Lower leg skin (tissue), 4 donors: Measurements from ENCODE around the gene INTS2. TPM values are rescaled to one million over a fixed set of nuclear protein-coding genes. Genes with fewer than 3 reads are reported as not detected.

Source experiments
- DNase-seq, 2 donors: peaks; one replicate each; pipeline ENCODE4 v3.0.0-alpha.2; 2019; ENCODE audit warnings: low spot score in 2 of 2
- H3K4me3 ChIP-seq: fragments of 200-600 bp; sonication (generic); 2 replicates; pipeline ENCODE4 v1.5.1; 2017; ENCODE audit warnings: mild to moderate bottlenecking, low read depth; ENCODE audit not compliant: poor library complexity, severe bottlenecking
- CTCF ChIP-seq, 3 donors: fragments of 450-650 bp; IDR thresholded peaks; one replicate each; pipeline ENCODE4 v1.5.1; 2016; ENCODE audit warnings: antibody characterized with exemption in 3 of 3, mild to moderate bottlenecking in 3 of 3, moderate library complexity in 2 of 3
- POLR2A ChIP-seq, 2 donors: fragments of 450-650 bp; IDR thresholded peaks; one replicate each; pipeline ENCODE4 v1.6.1; 2016 to 2017; ENCODE audit warnings: antibody characterized with exemption in 2 of 2, mild to moderate bottlenecking in 1 of 2, moderate library complexity in 1 of 2
- WGBS, 2 donors: methylation state at CpG; one replicate each; pipeline ENCODE4 v1.1.5; 2018; 5-methylcytosine and 5-hydroxymethylcytosine counted together
- intact Hi-C: fragments of 100-400 bp; cut with DNase I; formaldehyde crosslinking; loops from one replicate; pipeline ENCODE4 v1.15.0; 2023; ENCODE audit warnings: low total_unique reads
- total RNA-seq, 4 donors: library from RNA; depleted of rRNA; stranded (reverse); fragments of >200 nt; gene quantifications; one replicate each; pipeline ENCODE4 v1.1.0, GENCODE V29; 2016

INTS2 gene
- total RNA-seq, 4 donors from 2014 or later: 6.8 to 11.4 (median 9.2) TPM

DNA sequence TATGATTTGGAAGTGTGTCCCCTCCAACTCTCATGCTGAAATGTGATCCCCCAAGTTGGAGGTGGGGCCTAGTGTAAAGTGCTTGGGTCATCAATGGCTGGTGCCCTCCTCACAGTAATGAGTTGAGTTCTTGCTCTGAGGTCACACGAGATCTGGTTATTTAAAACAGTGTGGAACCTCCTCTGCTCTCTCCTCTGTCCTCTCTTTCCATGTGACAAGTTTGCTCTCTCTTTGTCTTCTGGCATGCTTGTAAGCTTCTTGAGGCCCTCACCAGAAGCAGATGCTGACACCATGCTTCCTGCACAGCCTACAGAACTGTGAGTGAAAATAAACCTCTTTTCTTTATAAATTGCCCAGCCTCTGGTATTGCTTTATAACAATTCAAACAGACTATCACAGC, 84.3 kb downstream of the INTS2 start:
- TF ChIP-seq CTCF (IDR thresholded peaks at IDR 0.05) (no peak), POLR2A (IDR thresholded peaks at IDR 0.05) (no peak)
- H3K4me3 ChIP-seq: no peak overlapping the region
- intact Hi-C loops: no loop called here
- WGBS, 2 donors: 96 to 100% methylated on average over 1 of the region's 1 CpG
- no peak for DNase-seq

- TF ChIP-seq POLR2A (IDR thresholded peaks at IDR 0.05) (no peak), CTCF (IDR thresholded peaks at IDR 0.05) (no peak)
- WGBS, 2 donors: 91 to 93% methylated on average over 1 of the region's 1 CpG
- no peak for DNase-seq
- no peak overlapping the region for H3K4me3 ChIP-seq
- intact Hi-C loops: no loop called here
These were observed 84.9 kb downstream of the INTS2 start for GRCh38 chr17:61842899-61843298.

- intact Hi-C loops: loop anchor here (10.0 kb wide), 1 partner anchor 425 kb away; no protein-coding TSS in a partner anchor
These were observed 88.4 kb downstream of the INTS2 start for GRCh38 chr17:61839300-61839786.

GRCh38 chr17:61837175-61838051, 90.4 kb downstream of the INTS2 start:
- no peak for DNase-seq
- no peak overlapping the region for H3K4me3 ChIP-seq
- no peak for TF ChIP-seq CTCF (IDR thresholded peaks at IDR 0.05)
- TF ChIP-seq POLR2A (IDR thresholded peaks at IDR 0.05): no peak
- WGBS, 2 donors: 59 to 62% methylated on average over 4 of the region's 4 CpGs
- intact Hi-C loops: loop anchor here (10.0 kb wide), 1 partner anchor 423 kb away; no protein-coding TSS in a partner anchor

More at GRCh38 chr17:61839300-61839786, 88.4 kb downstream of the INTS2 start:
- TF ChIP-seq CTCF (IDR thresholded peaks at IDR 0.05) (no peak), POLR2A (IDR thresholded peaks at IDR 0.05) (no peak)
- WGBS, 2 donors: 96 to 100% methylated on average over 1 of the region's 1 CpG
- no peak for DNase-seq
- no peak overlapping the region for H3K4me3 ChIP-seq

- intact Hi-C loops: loop anchor here (10.0 kb wide), 1 partner anchor 422 kb away; no protein-coding TSS in a partner anchor
These were observed 91.3 kb downstream of the INTS2 start for GRCh38 chr17:61836266-61837174.

More at GRCh38 chr17:61836266-61837174, 91.3 kb downstream of the INTS2 start:
- WGBS, 2 donors: 86 to 88% methylated on average over 3 of the region's 3 CpGs
- no peak for TF ChIP-seq POLR2A (IDR thresholded peaks at IDR 0.05)
- TF ChIP-seq CTCF (IDR thresholded peaks at IDR 0.05): no peak
- DNase-seq: no peak
- H3K4me3 ChIP-seq: no peak overlapping the region
